ENCODE results near the gene FPR1.

GRCh38 chr19:51706296-51706695 is 45.4 kb downstream of the FPR1 start:
- TF ChIP-seq CBFB (CRISPR knock-in tag; IDR thresholded peaks at IDR 0.05): no peak
- TF ChIP-seq ZNF660 (CRISPR knock-in tag; IDR thresholded peaks at IDR 0.05; ENCODE audit: borderline replicate concordance, low read depth): no peak
- TF ChIP-seq ZNF318 (CRISPR knock-in tag; IDR thresholded peaks at IDR 0.05): no peak
- no peak for TF ChIP-seq ZSCAN5A (CRISPR knock-in tag; IDR thresholded peaks at IDR 0.05; ENCODE audit: borderline replicate concordance)
- no peak for TF ChIP-seq REPIN1 (CRISPR knock-in tag; IDR thresholded peaks at IDR 0.05; ENCODE audit: borderline replicate concordance, low read depth)
- TF ChIP-seq ZNF615 (CRISPR knock-in tag; IDR thresholded peaks at IDR 0.05; ENCODE audit: borderline replicate concordance): no peak
- no peak for TF ChIP-seq ATF4 (CRISPR knock-in tag; IDR thresholded peaks at IDR 0.05)
- TF ChIP-seq GTF2F1 (IDR thresholded peaks at IDR 0.05; ENCODE audit: low read length): no peak
- no peak for TF ChIP-seq ZNF362 (CRISPR knock-in tag; IDR thresholded peaks at IDR 0.05; ENCODE audit: borderline replicate concordance)
